Measurements from ENCODE around the gene APBA2. TPM values are rescaled to one million over a fixed set of nuclear protein-coding genes. Genes with fewer than 3 reads are reported as not detected.

Gene APBA2
- total RNA-seq, 1 donor = 4.7 TPM

GRCh38 chr15:29029651-29030195, 143.9 kb downstream of the APBA2 start:
- H3K4me3 ChIP-seq (ENCODE audit: low read depth, low read length) = no peak overlapping the region
- DNase-seq (ENCODE audit: low read depth) = no peak
- no peak for TF ChIP-seq CTCF (IDR thresholded peaks at IDR 0.05; ENCODE audit: insufficient read depth, low read depth, low read length)

GRCh38 chr15:29031502-29032228, 145.9 kb downstream of the APBA2 start:
- no peak overlapping the region for H3K4me3 ChIP-seq (ENCODE audit: low read depth, low read length)
- no peak for TF ChIP-seq CTCF (IDR thresholded peaks at IDR 0.05; ENCODE audit: insufficient read depth, low read depth, low read length)
- no peak for DNase-seq (ENCODE audit: low read depth)

GRCh38 chr15:29032229-29032625, 146.5 kb downstream of the APBA2 start:
- no peak overlapping the region for H3K4me3 ChIP-seq (ENCODE audit: low read depth, low read length)
- no peak for TF ChIP-seq CTCF (IDR thresholded peaks at IDR 0.05; ENCODE audit: insufficient read depth, low read depth, low read length)
- DNase-seq (ENCODE audit: low read depth) = no peak

- H3K4me3 ChIP-seq (ENCODE audit: low read depth, low read length) = no peak overlapping the region
- TF ChIP-seq CTCF (IDR thresholded peaks at IDR 0.05; ENCODE audit: insufficient read depth, low read depth, low read length) = no peak
Observed at GRCh38 chr15:29032751-29033150, 147.0 kb downstream of the APBA2 start.

GRCh38 chr15:29034151-29034550, 148.4 kb downstream of the APBA2 start:
- no peak for TF ChIP-seq CTCF (IDR thresholded peaks at IDR 0.05; ENCODE audit: insufficient read depth, low read depth, low read length)
- DNase-seq (ENCODE audit: low read depth) = no peak
- H3K4me3 ChIP-seq (ENCODE audit: low read depth, low read length) = no peak overlapping the region

More at GRCh38 chr15:29032751-29033150, 147.0 kb downstream of the APBA2 start:
- no peak for DNase-seq (ENCODE audit: low read depth)

GRCh38 chr15:29034593-29035335, 149.0 kb downstream of the APBA2 start:
- DNase-seq (ENCODE audit: low read depth) = no peak
- no peak overlapping the region for H3K4me3 ChIP-seq (ENCODE audit: low read depth, low read length)
- TF ChIP-seq CTCF (IDR thresholded peaks at IDR 0.05; ENCODE audit: insufficient read depth, low read depth, low read length) = no peak
